Osteocyte (in vitro differentiated cells): ENCODE results near the gene MRPS11. TPM values are rescaled to one million over a fixed set of nuclear protein-coding genes. Genes with fewer than 3 reads are reported as not detected.

Source experiments
- DNase-seq: peaks from one replicate; pipeline ENCODE4 v3.0.0; 2021; ENCODE audit warnings: mixed read lengths; ENCODE audit not compliant: unreplicated experiment; ENCODE audit errors: extremely low spot score
- H3K27ac Mint-ChIP-seq: one replicate; pipeline ENCODE4 v1.8.0; 2021; ENCODE audit warnings: mild to moderate bottlenecking, mixed read lengths; ENCODE audit not compliant: unreplicated experiment
- H3K27me3 Mint-ChIP-seq: one replicate; pipeline ENCODE4 v1.8.0; 2021; ENCODE audit warnings: mixed read lengths; ENCODE audit not compliant: unreplicated experiment
- H3K36me3 Mint-ChIP-seq: one replicate; pipeline ENCODE4 v1.8.0; 2021; ENCODE audit warnings: mixed read lengths; ENCODE audit not compliant: unreplicated experiment
- H3K4me1 Mint-ChIP-seq: one replicate; pipeline ENCODE4 v1.8.0; 2021; ENCODE audit warnings: mixed read lengths; ENCODE audit not compliant: unreplicated experiment
- H3K4me3 Mint-ChIP-seq: one replicate; pipeline ENCODE4 v1.8.0; 2021; ENCODE audit warnings: mild to moderate bottlenecking, moderate library complexity, mixed read lengths; ENCODE audit not compliant: unreplicated experiment
- H3K9me3 Mint-ChIP-seq: one replicate; pipeline ENCODE4 v1.8.0; 2021; ENCODE audit warnings: mixed read lengths; ENCODE audit not compliant: unreplicated experiment
- total RNA-seq: library from RNA; stranded (reverse); gene quantifications from 2 replicates; pipeline ENCODE4 v1.2.1, GENCODE V29; 2021
- TF ChIP-seq, protein P1 (sequence below): fragments of 200-600 bp; sonication (generic); IDR thresholded peaks from 2 replicates; pipeline ENCODE4 v1.5.0; 2021; ENCODE audit warnings: antibody characterized with exemption, mild to moderate bottlenecking, moderate library complexity

Gene MRPS11
- total RNA-seq, 1 donor from 2014 or later, result 41.9 TPM

DNA sequence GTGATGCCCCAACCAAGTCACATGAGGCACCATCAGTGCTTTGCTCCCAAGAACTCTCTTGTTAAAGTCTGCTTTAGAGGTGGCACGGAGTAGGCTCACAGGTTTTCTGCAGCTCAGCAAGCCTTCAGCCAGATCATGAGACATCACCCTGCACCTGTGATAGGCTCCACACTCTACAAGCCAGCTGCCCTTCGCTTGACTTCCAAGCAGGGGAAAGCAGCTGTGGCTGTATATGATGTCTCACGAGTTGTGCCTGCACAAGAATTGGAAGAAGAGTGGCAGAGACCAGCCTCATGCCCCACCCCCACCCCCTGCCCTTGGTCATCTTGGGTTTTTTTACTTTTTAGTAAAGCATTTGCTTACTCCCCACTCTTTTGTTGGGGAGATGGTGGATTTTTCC, 22.5 kb downstream of the MRPS11 start:
- Mint-ChIP-seq H3K27ac (no peak overlapping the region), H3K27me3 (no peaks in the 10 kb centered on the region), H3K4me1 (no peaks in the 10 kb centered on the region), H3K9me3 (no peaks in the 10 kb centered on the region), H3K36me3 (no peaks in the 10 kb centered on the region), H3K4me3 (no peak overlapping the region)
- TF ChIP-seq, protein P1, sequence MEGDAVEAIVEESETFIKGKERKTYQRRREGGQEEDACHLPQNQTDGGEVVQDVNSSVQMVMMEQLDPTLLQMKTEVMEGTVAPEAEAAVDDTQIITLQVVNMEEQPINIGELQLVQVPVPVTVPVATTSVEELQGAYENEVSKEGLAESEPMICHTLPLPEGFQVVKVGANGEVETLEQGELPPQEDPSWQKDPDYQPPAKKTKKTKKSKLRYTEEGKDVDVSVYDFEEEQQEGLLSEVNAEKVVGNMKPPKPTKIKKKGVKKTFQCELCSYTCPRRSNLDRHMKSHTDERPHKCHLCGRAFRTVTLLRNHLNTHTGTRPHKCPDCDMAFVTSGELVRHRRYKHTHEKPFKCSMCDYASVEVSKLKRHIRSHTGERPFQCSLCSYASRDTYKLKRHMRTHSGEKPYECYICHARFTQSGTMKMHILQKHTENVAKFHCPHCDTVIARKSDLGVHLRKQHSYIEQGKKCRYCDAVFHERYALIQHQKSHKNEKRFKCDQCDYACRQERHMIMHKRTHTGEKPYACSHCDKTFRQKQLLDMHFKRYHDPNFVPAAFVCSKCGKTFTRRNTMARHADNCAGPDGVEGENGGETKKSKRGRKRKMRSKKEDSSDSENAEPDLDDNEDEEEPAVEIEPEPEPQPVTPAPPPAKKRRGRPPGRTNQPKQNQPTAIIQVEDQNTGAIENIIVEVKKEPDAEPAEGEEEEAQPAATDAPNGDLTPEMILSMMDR, result no peak
- DNase-seq, result no peak

DNA sequence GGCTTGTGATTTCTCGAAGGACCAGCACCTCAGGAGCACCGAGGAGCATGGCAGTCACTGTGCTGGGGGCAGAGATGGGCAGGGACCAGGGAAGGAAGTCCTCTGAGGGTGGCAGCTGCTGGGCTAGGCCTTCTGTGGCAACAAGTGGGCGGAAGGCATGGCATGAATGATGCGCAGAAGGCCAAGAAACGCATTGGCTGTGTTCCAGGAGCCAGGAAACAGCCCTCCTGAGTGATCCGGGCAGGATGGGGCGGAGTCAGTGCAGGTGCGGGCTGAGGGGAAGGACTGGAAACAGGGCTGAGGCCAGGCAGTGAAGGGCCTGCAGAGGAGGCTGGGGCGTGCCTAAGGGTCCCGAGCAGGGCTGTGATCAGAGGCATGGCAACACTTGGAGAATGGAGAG, 23.6 kb downstream of the MRPS11 start:
- H3K9me3 Mint-ChIP-seq, result no peaks in the 10 kb centered on the region
- TF ChIP-seq, protein P1, result no peak
- no peak overlapping the region for H3K4me3 Mint-ChIP-seq
- H3K36me3 Mint-ChIP-seq, result no peaks in the 10 kb centered on the region
- DNase-seq, result no peak
- no peaks in the 10 kb centered on the region for H3K4me1 Mint-ChIP-seq
- no peaks in the 10 kb centered on the region for H3K27me3 Mint-ChIP-seq
- H3K27ac Mint-ChIP-seq, result no peak overlapping the region

DNA sequence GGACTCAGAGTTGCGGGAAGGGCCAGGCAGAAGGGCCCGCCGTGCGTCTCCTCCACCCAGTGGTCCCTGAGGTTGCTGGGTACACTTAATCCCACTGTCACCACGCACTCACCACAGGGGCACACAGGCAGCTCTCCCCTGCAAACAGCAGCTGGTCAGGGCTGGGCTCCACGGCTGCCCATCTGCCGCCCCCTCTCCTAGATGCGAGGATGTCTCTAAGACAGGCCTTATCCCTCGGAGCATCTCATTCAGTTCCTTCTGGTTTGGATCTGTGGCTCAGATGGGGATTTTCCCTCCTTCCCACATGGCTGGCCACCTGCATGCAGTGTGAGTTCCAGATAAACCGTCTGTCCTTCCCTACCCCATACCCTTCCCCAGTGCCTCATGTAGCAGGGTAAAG, 26.3 kb downstream of the MRPS11 start:
- Mint-ChIP-seq H3K36me3 (peaks cover 3% of the 10 kb centered on the region), H3K9me3 (no peaks in the 10 kb centered on the region), H3K4me1 (no peaks in the 10 kb centered on the region), H3K27ac (no peak overlapping the region), H3K27me3 (no peaks in the 10 kb centered on the region), H3K4me3 (no peak overlapping the region)
- TF ChIP-seq, protein P1, result no peak
- DNase-seq, result no peak

DNA sequence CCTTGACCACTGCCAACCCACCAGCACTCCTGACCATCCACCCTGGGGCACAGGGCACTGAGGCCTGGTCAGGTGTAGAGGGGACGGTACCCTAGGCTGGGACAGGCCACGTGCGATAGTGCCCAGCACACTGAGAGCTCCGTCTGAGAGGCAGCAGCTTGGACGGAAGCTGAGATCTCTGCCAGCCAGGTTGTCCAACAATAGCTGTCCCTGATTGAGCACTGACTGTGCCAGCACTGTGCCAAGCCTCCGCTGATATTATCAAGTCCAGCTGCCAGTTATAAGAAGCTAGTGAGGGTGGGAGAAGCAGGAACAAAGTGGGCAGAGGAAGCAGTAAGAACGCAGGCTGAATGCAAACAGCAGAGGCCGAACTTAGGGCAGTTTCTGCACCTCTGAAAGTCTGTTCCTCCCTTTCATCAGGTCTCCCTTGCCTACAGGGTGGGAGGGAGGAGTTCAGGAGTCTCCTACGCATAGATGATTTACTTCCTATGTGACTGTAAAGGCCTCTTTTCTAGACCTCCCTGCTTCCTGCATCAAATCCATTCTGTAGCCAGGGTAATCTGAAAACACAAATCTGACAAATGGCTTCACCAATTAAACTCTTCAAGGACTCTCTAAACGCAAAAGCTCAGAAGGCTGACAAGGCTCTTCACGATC, 29.7 kb downstream of the MRPS11 start:
- no peaks in the 10 kb centered on the region for H3K9me3 Mint-ChIP-seq
- TF ChIP-seq, protein P1, result no peak
- no peaks in the 10 kb centered on the region for H3K27me3 Mint-ChIP-seq
- no peak for DNase-seq
- no peak overlapping the region for H3K27ac Mint-ChIP-seq
- no peaks in the 10 kb centered on the region for H3K4me1 Mint-ChIP-seq
- H3K4me3 Mint-ChIP-seq, result no peak overlapping the region
- peaks cover 3% of the 10 kb centered on the region for H3K36me3 Mint-ChIP-seq

DNA sequence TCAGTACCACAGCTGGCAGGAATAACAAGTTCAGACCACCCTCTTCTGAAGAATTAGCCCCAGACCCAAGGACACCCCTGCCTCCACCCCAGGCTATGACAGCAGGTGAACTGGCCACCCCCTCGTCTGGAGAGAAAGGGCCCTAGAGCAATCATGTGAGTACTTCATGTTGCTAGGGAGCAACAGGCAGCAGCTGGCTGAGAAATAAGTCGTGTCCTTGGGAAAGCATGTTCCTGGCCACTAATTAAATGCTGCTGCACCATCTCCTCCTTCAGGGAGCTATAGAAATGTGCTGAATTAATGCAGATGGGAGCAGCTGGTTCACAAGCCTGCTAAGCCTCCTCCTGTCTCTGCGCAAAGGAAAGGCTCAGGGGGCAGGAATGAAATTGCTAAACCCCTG, 31.5 kb downstream of the MRPS11 start:
- Mint-ChIP-seq H3K4me3 (no peak overlapping the region), H3K27ac (no peak overlapping the region), H3K9me3 (no peaks in the 10 kb centered on the region), H3K4me1 (no peaks in the 10 kb centered on the region), H3K27me3 (no peaks in the 10 kb centered on the region), H3K36me3 (peaks cover 6% of the 10 kb centered on the region)
- DNase-seq, result no peak
- TF ChIP-seq, protein P1, result no peak
